ENCODE measurements around the gene FOLR2.
"Not testable (repeated sequence)": the region's sequence is repeated elsewhere in the genome, so short reads cannot be mapped to it uniquely, and the experiment has no call there.

The FOLR2 gene

GRCh38 chr11:72206794-72207193 lies 9.8 kb upstream of the FOLR2 start:
- DNase-seq (ENCODE audit: low spot score) = not testable (repeated sequence)

DNA sequence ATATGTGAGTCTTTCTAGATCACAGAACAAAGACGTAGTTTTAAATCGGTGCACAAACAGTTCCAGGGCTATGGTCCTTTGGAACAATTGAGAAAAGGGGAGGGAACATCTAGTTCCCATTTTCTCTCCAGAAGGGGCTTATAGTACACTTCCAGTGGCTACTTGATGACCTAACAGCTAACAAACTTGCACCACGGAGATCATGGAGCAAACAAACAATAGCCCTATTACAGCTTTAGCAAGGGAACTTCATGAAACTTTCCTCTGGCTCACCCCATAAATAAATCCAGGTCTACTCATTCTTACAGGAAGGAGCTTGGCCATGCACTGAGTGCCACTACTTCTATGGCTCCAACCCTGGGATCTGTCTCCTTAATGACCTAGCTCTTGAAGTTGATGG lies 8.3 kb upstream of the FOLR2 start:
- DNase-seq (ENCODE audit: low spot score) = no peak

- no peak for DNase-seq (ENCODE audit: low spot score)
Observed at GRCh38 chr11:72209101-72209500, 7.5 kb upstream of the FOLR2 start.

DNA sequence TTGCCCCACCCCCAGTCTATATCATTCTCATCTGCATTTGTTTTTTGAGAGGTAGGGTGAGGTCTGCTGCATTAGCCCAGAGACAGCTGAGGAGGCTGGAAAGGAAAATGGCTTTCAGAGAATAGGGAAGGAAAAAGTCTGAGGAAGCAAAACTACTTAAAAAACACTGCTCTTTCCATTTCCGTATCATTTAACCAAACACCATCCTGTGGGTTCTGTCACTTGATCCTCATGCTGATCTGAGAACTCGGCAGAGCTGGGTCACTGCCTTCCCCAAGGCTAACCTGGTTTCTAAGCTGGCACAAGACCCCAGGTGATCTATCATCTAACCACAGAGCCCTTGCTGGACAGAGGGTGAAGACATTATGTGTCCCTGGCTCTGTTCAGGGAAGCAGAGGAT lies 1.2 kb downstream of the FOLR2 start:
- DNase-seq (ENCODE audit: low spot score) = no peak

GRCh38 chr11:72218251-72218745 lies 1.7 kb downstream of the FOLR2 start:
- DNase-seq (ENCODE audit: low spot score) = no peak

DNA sequence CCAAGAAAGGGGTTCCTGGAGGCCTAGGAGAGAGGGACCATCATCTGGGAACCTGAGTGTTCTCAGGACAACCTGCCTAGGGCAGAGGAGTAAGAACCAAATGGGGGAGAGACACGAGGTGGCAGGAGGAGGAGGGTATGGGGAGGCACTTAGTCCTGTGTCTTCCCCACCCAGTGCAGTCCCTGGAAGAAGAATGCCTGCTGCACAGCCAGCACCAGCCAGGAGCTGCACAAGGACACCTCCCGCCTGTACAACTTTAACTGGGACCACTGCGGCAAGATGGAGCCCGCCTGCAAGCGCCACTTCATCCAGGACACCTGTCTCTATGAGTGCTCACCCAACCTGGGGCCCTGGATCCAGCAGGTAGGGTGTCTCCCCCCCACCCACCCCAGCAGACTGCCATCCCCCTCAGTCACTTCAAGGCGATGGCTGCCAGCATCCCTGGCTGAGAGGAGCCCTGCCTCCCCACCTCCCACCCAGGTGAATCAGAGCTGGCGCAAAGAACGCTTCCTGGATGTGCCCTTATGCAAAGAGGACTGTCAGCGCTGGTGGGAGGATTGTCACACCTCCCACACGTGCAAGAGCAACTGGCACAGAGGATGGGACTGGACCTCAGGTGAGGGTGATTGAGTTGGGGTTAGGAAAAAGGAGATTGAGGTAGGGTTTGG lies 4.2 kb downstream of the FOLR2 start:
- DNase-seq (ENCODE audit: low spot score) = no peak

DNA sequence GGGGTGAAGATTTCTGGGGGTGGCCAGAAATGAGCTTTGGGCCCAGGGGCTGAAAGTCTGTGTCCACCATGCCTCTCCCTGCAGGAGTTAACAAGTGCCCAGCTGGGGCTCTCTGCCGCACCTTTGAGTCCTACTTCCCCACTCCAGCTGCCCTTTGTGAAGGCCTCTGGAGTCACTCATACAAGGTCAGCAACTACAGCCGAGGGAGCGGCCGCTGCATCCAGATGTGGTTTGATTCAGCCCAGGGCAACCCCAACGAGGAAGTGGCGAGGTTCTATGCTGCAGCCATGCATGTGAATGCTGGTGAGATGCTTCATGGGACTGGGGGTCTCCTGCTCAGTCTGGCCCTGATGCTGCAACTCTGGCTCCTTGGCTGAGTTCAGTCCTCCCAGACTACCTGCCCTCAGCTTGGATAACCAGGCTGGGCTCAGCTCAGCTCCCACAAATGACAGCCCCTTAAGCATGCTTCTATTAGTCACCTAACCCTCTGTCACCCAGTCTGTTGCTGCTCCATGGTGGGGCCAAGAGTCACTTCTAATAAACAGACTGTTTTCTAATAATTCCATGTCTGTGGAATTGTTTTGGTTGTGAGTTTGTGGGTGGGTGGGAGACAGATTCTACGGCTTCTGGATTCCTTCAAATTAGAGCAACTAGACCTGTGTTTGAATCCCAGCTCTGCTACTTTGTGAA lies 4.9 kb downstream of the FOLR2 start:
- peak; percentile 55 for DNase-seq (ENCODE audit: low spot score)

DNA sequence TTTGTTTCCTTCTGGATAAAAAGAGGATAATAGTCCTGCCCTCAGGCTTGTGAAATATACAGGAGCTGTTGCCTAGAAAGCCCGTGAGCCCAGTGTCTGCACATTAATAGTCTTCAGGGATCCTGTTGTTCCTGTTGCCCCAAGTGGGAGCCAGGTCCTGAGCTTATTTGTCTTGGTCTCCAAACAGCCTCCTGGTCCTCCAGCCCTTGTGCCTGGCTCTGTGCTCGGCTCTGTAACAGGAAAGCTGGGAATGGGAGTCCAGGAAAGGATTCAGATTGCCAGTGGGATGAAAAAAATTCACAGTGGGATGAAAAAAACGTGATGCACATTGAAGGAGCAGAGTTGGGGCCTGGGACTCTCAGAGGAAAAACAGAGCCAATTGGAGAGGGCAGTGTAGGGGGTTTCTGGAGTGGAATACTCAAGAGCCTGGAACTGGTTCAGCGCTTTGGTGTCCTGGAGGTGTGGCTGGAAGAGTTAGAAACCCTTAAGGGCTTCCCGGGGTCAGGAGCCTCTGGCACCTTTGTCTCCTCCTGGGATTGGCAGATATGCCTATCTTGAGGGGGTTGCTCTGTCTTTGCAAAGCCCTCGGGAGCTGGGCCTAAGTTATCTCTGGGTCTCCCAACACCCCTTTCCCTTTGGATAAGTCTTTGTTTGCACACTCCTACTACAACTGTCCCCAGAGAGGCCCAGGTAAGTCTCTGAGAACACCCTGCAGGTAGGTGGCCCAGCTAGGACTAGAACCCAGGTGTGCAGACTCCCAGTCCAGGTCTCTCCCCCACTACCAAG lies 5.7 kb downstream of the FOLR2 start:
- no peak for DNase-seq (ENCODE audit: low spot score)

GRCh38 chr11:72222907-72223614 lies 6.5 kb downstream of the FOLR2 start:
- DNase-seq (ENCODE audit: low spot score) = peak; percentile 96

DNA sequence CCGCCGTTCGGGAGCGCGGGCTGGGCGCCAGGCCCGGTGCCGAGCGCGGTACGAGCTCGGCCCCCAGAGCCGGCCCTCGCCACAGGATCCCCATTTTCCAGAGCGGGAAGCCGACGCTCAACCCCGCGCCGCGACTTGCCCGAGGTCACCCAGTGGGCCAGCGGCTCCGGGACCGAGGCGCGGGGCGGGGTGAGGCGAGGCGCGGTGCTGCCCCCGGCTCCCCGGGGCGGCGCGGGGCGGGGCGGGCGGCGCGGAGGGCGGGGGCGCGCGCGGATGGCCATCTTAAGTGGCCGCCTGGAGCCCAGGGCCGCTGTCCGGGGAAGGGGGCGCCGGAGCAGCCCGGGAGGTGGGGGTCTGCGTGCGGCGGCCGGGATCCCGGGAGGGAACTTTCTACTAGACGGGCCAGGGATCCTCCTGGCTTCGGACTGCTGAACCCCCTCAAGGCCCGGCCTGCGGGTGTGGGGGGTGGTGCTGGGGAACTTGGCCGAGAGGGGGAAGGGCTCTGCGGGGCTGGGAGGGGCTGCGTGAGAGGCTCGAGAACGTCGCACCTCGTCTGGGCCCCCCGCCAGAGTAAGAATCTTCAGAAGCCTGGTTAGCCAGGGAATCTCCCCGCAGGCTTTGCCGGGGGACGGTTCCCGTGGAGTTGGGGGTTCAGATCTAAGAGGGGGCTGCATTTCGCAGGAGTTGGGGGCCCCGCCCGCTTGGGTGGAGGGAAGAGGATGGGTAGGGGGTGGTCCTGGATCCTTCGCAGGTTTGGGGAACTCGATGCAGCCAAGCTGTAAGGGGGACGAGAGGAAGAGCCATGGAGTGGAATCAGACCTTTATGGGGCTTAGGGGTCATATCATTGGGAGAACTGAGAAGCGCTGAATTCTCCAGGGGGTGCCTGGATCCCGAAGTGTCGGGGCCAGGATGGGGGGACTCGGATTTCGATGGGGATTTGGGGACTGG lies 7.3 kb downstream of the FOLR2 start:
- DNase-seq (ENCODE audit: low spot score) = peak; percentile 63

DNA sequence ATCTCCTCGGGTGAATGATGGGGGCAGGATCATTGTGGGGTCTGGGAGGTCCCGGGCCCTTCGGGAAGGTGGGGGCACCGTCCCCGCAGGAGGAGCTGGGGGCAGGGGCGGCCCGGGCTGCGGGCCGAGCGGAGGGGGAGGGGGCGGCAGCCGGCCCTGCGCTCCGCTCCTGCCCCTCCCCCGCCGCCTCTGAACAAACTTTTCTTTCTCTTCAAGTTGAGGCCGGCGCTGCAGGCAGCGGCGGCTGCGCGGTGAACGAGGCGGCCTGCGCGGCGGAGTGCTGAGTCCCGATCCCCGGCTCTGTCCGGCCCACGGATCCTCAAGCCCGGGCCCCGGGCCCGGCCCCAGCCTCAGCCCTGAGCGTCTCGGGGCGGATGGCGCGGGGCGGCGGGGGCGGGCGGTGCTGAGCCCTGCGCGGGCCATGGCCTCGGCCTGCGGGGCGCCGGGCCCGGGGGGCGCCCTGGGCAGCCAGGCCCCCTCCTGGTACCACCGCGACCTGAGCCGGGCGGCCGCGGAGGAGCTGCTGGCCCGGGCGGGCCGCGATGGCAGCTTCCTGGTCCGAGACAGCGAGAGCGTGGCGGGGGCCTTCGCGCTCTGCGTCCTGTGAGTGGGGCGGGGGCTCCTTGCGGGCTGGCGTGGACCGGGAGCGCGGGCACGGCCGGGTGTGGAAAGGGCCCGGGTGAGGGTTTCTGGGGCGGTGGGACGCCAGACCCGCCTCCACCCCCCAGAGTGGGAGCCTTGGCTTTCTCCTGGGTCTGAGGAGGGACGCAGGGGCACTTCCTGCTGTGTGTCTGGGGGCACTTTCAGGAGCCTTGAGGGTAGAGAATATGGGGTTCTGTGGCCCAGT lies 8.2 kb downstream of the FOLR2 start, which contains the start of gene INPPL1:
INPPL1 (plus strand) TSS at position 204 of the 847 bp plus-strand sequence; CDS start at position 422, 218 bp downstream.
- peak; percentile 49 for DNase-seq (ENCODE audit: low spot score)

GRCh38 chr11:72225411-72225951 lies 8.9 kb downstream of the FOLR2 start:
- peak; percentile 47 for DNase-seq (ENCODE audit: low spot score)

- no peak for DNase-seq (ENCODE audit: low spot score)
Observed at GRCh38 chr11:72226701-72227100, 10.1 kb downstream of the FOLR2 start.

DNA sequence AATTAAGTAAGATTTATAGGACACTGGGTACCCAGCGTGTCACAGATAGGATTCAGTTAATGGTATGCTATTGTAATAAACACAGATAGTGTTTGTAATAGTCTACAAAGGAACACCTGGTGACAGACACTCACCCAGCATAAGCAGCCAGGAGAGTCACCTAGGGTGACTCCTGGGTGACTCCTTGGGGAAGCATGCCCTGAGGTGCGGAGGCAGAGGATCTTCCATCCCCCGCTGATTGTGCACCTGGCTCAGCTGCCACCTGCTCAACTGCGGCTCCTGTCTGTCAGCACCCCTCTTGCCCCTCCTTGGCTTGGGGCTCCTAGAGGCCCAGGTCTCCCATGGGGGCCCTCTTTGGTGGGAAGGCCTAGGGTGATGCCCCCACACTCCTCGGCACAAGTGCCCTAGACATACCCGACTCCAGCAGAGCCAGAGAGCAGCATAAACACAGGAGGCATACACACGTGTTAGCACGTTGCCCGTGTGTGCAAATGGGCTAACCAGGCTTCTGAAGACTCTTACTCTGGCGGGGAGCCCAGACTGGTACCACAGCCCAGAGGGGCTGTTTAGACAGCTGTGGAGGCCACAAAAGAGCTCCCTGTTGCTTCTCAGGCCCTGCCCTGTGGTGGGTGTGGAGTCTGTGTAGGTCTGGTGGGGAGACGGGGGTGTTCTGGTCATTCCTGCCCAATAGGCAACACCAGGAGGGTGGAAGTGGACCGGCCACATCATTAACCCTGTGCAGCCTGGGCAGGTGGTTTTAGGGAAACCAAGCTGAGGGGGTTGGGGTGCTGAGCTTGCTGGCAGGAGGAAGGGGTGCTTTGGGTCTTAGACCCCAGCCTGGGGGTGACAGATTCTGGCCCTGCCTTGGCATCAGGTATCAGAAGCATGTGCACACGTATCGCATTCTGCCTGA lies 11.0 kb downstream of the FOLR2 start:
- DNase-seq (ENCODE audit: low spot score) = no peak

DNA sequence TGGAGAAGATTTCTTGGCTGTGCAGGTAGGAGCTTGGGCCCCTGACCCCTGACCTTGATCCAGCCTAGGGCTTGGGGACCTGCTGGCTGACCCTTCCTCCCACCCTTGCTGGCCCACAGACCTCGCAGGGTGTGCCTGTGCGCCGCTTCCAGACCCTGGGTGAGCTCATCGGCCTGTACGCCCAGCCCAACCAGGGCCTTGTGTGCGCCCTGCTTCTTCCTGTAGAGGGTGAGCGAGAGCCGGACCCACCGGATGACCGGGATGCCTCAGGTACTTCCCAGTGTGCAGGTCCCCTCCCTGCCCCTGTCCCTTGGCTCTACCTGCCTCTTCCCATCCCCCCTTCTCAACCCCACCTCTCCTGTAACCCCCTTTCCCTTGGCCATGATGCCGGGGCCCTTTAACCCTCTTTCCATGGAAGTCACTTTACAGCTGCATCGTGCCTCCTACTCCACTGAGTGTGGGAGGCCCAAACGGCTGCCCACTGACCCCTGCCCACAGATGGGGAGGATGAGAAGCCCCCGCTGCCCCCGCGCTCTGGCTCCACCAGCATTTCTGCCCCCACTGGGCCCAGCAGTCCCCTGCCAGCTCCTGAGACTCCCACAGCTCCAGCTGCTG lies 11.7 kb downstream of the FOLR2 start:
- DNase-seq (ENCODE audit: low spot score) = no peak

DNA sequence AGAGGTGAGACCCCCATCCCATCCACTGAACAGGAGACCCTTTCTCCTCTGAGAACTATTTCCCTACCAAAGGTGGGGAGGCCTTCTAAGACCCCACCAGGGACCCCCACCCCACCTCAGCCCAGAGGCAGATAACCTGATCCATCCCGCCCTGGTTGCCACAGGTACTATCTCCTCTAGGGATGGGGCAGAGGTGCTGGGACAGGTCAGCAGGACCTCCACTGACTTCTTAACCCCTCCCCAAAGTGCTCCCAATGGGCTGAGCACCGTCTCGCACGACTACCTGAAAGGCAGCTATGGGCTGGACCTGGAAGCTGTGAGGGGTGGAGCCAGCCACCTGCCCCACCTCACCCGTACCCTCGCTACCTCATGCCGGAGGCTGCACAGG lies 12.2 kb downstream of the FOLR2 start:
- no peak for DNase-seq (ENCODE audit: low spot score)

DNA sequence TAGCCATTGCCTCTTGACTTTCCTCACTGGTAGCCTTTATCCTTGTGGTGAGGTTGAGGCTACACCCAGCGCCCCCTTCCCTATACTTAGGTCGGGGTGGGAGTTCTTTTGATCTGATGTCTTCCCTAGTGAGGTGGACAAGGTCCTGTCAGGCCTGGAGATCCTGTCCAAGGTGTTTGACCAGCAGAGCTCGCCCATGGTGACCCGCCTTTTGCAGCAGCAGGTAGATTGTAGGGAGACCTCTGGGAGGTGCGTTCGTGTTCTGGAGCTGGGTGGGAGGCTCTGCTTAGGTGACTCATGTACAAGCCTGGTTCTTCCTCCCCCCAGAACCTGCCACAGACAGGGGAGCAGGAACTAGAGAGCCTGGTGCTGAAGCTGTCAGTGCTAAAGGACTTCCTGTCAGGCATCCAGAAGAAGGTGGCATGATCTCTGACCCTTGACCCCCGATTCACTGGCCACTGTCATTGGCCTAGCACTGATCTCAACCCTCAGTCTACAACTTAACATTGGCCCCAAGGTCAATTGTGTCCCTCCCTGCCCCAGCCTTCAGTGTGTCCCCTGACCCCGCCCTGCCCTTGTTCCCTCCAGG lies 12.8 kb downstream of the FOLR2 start:
- no peak for DNase-seq (ENCODE audit: low spot score)
